Measurements from ENCODE around the gene HAX1. TPM values are rescaled to one million over a fixed set of nuclear protein-coding genes. Genes with fewer than 3 reads are reported as not detected.
"Not testable (repeated sequence)": the region's sequence is repeated elsewhere in the genome, so short reads cannot be mapped to it uniquely, and the experiment has no call there.

Gene HAX1
- 100 to 1,000 TPM; 141 to 142 TPM for total RNA-seq

DNA sequence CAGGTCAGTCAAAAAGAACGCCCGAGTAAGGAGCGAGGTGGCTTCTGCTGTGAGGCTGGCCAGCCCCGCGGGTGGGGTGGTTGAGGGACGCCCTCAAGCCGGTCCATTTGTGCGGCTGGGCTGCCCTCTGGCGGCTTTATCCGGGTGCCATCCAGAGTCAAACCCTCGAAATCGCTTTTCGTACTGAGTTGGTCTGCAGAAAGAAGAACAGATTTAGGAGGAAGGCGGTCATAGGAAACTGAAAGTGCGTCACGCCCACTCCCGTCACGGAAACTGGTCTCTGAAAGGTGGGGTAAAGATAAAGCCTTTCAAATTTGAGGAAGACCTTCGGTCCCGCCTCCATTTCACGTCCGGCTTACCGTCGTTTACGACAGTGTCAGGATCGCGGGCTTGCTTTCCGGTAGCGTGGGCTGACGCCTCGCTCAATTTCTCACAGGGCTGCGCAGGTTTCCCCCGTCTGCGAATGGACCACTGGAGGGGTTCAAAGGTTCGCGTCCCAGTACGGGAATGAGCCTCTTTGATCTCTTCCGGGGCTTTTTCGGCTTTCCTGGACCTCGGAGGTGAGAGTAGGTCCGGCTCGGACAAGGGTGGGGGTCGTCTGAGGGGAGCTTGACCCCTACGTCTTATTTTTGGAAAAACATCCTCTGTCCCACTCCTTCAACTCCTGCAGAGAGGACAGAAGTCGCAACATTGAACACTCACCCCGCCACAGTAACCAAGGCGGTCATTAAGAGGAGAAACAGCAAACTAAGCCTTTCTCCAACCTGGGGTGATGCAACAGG, at the start of gene HAX1:
Gene HAX1, plus strand, starts transcription at position 413 of the 782 bp plus-strand sequence. Its CDS starts 95 bp downstream, at position 508.
- Mint-ChIP-seq H3K4me3 (peak within 1 kb of the TSS; percentile 91), H3K9me3 (no peaks in the 10 kb centered on the region), H3K27me3 (no peaks in the 10 kb centered on the region), H3K27ac (peak within 1 kb of the TSS; percentile 94), H3K4me1 (peaks cover 43% of the 10 kb centered on the region), H3K36me3 (ENCODE audit: low read depth) (peaks cover 67% of the 10 kb centered on the region)
- ChIA-PET POLR2A (interaction anchor here (0.6 to 4.6 kb wide), 18 partner anchors 33 to 327 kb away, joined by 3 to 34 read pairs (median 4); partner anchors contain the start of genes JTB and RPS27), CTCF (interaction anchor here (0.6 to 4.1 kb wide), 20 partner anchors 11 to 861 kb away, joined by 3 to 44 read pairs (median 4); partner anchors contain the start of gene RPS27)
- peak; percentile 98 for DNase-seq

DNA sequence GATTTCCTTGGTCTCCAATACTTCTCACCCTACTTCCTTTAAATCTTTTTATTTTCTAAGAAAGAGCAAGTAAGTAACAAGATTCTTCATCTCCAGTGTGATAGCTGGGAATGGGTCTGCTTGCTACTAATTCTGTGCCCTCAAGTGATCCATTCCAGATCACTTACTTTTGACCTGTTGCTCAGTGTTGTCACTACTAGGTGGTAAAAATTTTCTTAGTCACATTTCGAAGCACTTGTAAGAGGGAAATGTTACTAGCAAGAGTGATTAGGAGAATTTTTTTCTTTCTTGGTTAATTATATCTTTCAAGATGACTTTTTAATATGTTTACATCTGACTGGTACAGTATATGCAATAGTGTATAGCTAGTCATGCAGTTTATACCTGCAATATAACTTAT, 49.5 kb upstream of the HAX1 start:
- H3K4me1 Mint-ChIP-seq, result peaks cover 70% of the 10 kb centered on the region
- H3K4me3 Mint-ChIP-seq, result peak overlapping the region; percentile 54
- ChIA-PET POLR2A (interaction anchor here (1.4 to 8.4 kb wide), 6 partner anchors 22 to 232 kb away, joined by 4 to 72 read pairs (median 17); partner anchors contain the start of gene RPS27), CTCF (interaction anchor here (0.9 to 1.4 kb wide), 7 partner anchors 15 to 236 kb away, joined by 3 to 5 read pairs (median 3); no protein-coding TSS in a partner anchor)
- H3K36me3 Mint-ChIP-seq (ENCODE audit: low read depth), result peaks cover 86% of the 10 kb centered on the region
- DNase-seq, result no peak
- H3K9me3 Mint-ChIP-seq, result peaks cover 6% of the 10 kb centered on the region
- peak overlapping the region; percentile 97 for H3K27ac Mint-ChIP-seq
- no peaks in the 10 kb centered on the region for H3K27me3 Mint-ChIP-seq

DNA sequence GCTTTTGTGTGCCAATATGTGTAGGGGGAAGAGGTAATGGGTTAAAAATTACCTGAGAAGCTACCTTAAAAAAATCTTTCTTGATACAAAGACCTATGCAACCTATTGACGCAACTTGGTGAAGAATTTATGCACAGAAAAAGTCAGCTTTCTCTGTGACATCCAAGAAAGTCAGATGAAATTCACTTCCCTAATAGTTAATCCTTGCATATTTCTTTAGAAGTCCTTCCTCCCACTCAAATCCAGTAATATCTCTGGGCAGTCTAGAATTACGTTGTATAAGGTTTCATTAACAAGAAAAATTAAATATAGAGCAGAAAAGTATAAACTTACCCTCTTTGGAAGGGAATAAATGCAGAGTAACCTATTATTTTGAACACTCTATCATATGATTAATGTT, 48.8 kb upstream of the HAX1 start:
- CTCF ChIA-PET, result interaction anchor here (0.6 to 1.4 kb wide), 5 partner anchors 24 to 1339 kb away, joined by 3 to 5 read pairs (median 4); no protein-coding TSS in a partner anchor
- H3K36me3 Mint-ChIP-seq (ENCODE audit: low read depth), result peaks cover 86% of the 10 kb centered on the region
- no peak overlapping the region for H3K27ac Mint-ChIP-seq

DNA sequence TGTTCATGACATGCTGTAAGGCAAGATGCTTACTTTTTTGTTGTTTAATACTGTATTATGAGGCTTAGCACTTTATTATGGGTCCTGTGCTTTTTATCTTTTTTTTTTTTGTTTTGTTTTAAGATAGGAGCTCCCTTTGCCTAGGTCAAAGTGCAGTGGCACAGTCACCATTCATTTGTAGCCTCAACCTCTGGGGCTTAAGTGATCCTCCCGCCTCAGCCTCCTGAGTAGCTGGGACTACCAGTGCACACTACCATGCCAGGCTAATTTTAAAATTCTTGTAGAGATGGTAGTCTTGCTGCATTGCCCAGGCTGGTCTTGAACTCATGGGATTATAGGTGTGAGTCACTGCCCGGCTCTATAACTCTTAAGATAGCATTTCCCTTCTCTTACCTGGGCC, 47.1 kb upstream of the HAX1 start:
- Mint-ChIP-seq H3K4me3 (no peak overlapping the region), H3K9me3 (peaks cover 6% of the 10 kb centered on the region), H3K27ac (no peak overlapping the region), H3K4me1 (peaks cover 54% of the 10 kb centered on the region), H3K27me3 (no peaks in the 10 kb centered on the region), H3K36me3 (ENCODE audit: low read depth) (peaks cover 83% of the 10 kb centered on the region)
- no peak for DNase-seq
- ChIA-PET POLR2A (interaction anchor here (8.4 kb wide), 1 partner anchor 44 kb away, joined by 72 read pairs; no protein-coding TSS in a partner anchor), CTCF (no interaction called here)

More for the DNA sequence above, 48.8 kb upstream of the HAX1 start:
- H3K9me3 Mint-ChIP-seq, result peaks cover 6% of the 10 kb centered on the region
- peaks cover 63% of the 10 kb centered on the region for H3K4me1 Mint-ChIP-seq
- no peak overlapping the region for H3K4me3 Mint-ChIP-seq
- no peaks in the 10 kb centered on the region for H3K27me3 Mint-ChIP-seq
- DNase-seq, result no peak
- POLR2A ChIA-PET, result interaction anchor here (1.4 to 8.4 kb wide), 4 partner anchors 21 to 233 kb away, joined by 4 to 72 read pairs (median 17); partner anchors contain the start of gene RPS27

DNA sequence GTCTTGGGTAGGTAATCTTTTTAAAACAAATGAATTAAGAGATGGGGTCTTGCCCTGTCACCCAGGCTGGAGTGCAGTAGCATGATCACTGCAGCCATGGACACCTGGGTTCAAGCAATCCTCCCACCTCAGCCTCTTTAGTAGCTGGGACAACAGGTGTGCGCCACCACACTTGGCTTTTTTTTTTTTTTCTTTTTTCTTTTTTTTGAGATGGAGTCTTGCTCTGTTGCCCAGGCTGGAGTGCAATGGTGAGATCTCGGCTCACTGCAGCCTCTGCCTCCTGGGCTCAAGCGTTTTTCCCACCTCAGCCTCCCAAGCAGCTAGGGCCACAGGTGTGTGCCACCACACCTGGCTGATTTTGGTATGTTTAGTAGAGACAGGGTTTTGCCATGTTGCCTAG, 41.3 kb upstream of the HAX1 start:
- H3K27me3 Mint-ChIP-seq, H3K27ac Mint-ChIP-seq, H3K4me1 Mint-ChIP-seq, H3K4me3 Mint-ChIP-seq, DNase-seq, H3K9me3 Mint-ChIP-seq: not testable (repeated sequence)
- CTCF ChIA-PET, result interaction anchor here (0.6 to 1.2 kb wide), 2 partner anchors 22 to 104 kb away, joined by 3 to 5 read pairs; no protein-coding TSS in a partner anchor
- peaks cover 78% of the 10 kb centered on the region for H3K36me3 Mint-ChIP-seq (ENCODE audit: low read depth)
- POLR2A ChIA-PET, result interaction anchor here (0.6 to 3.1 kb wide), 2 partner anchors 10 to 49 kb away, joined by 4 to 13 read pairs; partner anchors contain the start of gene UBAP2L

DNA sequence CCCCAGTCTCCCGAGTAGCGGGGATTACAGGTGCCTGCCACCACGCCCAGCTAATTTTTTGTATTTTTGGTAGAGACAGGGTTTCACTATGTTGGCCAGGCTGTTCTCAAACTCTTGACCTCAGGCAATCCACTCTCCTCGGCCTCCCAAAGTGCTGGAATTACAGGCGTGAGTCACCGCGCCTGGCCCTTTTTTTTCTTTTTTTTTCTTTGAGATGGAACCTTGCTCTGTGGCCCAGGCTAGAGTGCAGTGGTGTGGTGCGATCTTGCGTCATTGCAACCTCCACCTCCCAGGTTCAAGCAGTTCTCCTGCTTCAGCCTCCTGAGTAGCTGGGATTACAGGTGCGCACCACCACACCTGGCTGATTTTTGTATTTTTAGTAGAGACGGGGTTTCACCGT, 39.3 kb upstream of the HAX1 start:
- CTCF ChIA-PET, DNase-seq, H3K27me3 Mint-ChIP-seq, H3K9me3 Mint-ChIP-seq, POLR2A ChIA-PET, H3K4me1 Mint-ChIP-seq, H3K4me3 Mint-ChIP-seq, H3K27ac Mint-ChIP-seq: not testable (repeated sequence)
- peaks cover 78% of the 10 kb centered on the region for H3K36me3 Mint-ChIP-seq (ENCODE audit: low read depth)

DNA sequence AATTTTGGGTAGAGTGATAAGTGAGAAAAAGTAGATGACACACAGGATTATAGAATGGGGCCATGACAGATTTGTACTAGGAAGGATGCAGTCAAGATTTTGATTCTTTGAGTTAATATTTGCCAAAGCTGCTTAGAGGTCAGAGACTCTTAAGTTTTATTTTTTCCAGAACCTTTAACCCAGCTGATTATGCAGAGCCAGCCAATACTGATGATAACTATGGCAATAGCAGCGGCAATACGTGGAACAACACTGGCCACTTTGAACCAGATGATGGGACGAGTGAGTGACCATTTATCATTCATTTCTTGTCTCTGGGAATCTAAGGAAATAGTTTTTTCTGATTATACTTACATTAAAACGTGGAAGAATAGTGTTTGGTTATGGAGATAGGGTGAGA, 35.6 kb upstream of the HAX1 start:
- no peak overlapping the region for H3K4me3 Mint-ChIP-seq
- H3K9me3 Mint-ChIP-seq, result no peaks in the 10 kb centered on the region
- DNase-seq, result no peak
- H3K4me1 Mint-ChIP-seq, result peaks cover 27% of the 10 kb centered on the region
- H3K27me3 Mint-ChIP-seq, result no peaks in the 10 kb centered on the region
- CTCF ChIA-PET, result no interaction called here
- POLR2A ChIA-PET, result interaction anchor here (1.7 kb wide), 1 partner anchor 15 kb away, joined by 4 read pairs; no protein-coding TSS in a partner anchor
- no peak overlapping the region for H3K27ac Mint-ChIP-seq
- peaks cover 78% of the 10 kb centered on the region for H3K36me3 Mint-ChIP-seq (ENCODE audit: low read depth)

DNA sequence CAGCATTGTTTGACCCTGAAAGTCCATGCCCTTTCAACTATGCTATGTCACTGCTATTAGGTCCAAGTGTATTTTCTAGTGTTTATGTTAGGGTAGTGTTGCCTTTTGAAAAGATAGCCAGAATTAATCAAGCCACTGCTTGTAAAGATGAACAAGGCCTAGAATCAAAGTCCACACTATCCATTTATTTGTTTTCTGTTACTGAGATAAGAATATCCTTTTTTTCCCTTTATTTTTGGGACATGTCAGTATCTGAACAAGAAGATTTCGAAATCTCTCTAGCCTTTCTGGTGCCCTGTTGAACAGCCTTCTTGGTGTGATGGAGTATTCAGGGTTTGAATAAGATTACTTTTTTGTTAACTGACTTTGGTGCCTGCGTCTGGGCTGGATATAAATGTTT, 35.0 kb upstream of the HAX1 start:
- Mint-ChIP-seq H3K36me3 (ENCODE audit: low read depth) (peaks cover 78% of the 10 kb centered on the region), H3K4me3 (no peak overlapping the region), H3K27me3 (no peaks in the 10 kb centered on the region), H3K4me1 (peaks cover 32% of the 10 kb centered on the region), H3K27ac (no peak overlapping the region), H3K9me3 (no peaks in the 10 kb centered on the region)
- DNase-seq, result no peak
- ChIA-PET CTCF (interaction anchor here (1.4 kb wide), 1 partner anchor 15 kb away, joined by 3 read pairs; no protein-coding TSS in a partner anchor), POLR2A (interaction anchor here (1.7 kb wide), 1 partner anchor 16 kb away, joined by 4 read pairs; no protein-coding TSS in a partner anchor)

DNA sequence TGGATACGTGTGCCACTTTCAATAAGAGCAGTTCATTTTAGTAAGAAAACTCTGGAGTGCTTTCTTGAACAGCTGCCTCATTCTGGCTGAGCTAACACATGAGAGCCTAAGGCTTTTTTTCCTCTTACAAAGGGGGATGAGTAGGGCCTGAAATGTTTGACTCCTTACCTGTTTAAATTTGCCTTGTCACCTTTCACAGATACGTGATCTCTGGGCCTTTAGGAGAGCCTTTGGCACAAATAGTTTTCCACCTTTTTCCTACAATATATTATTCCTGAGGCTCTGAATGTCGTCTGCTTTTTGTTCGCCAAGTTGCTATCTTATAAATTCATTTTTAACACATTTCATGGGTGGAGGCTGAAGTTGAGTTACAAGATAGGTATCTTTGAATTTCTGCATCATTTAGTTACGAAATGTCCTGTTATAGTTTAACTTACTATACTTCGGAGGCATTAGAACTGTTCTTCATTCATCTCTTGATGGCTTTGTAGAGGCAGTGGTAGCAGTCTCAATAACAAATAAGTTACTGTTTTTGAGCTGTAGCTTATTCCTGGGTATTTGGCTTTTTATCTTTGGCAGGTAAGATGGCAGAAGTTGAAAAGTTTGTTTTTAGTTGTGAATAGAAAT, 34.4 kb upstream of the HAX1 start:
- no peak for DNase-seq
- ChIA-PET POLR2A (interaction anchor here (0.7 to 1.7 kb wide), 2 partner anchors 9 to 16 kb away, joined by 4 read pairs; no protein-coding TSS in a partner anchor), CTCF (interaction anchor here (0.9 to 1.4 kb wide), 2 partner anchors 11 to 15 kb away, joined by 3 read pairs; no protein-coding TSS in a partner anchor)
- Mint-ChIP-seq H3K4me1 (peaks cover 32% of the 10 kb centered on the region), H3K27ac (no peak overlapping the region), H3K4me3 (no peak overlapping the region), H3K27me3 (no peaks in the 10 kb centered on the region), H3K9me3 (no peaks in the 10 kb centered on the region), H3K36me3 (ENCODE audit: low read depth) (peaks cover 83% of the 10 kb centered on the region)

DNA sequence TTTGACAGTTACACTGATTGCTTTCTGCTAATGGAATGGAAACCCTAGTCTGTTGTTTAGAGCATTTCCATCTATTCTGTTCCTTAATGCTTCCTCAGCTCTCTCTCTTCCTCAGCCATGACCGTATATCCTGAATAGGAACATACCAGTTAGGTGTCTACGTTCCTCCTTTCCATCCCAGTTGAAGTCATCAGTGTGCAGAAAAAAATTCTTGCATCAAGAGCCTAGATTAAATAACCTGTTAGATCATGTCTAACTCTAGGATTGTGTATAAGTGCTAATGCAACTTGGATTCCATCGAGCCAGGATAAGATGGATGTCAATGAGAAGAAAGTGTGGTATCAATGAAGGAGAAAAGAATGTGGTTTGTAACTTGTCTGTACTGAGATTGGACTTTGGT, 32.9 kb upstream of the HAX1 start:
- Mint-ChIP-seq H3K27ac (no peak overlapping the region), H3K4me3 (no peak overlapping the region), H3K36me3 (ENCODE audit: low read depth) (peaks cover 86% of the 10 kb centered on the region), H3K9me3 (no peaks in the 10 kb centered on the region), H3K27me3 (no peaks in the 10 kb centered on the region), H3K4me1 (peaks cover 32% of the 10 kb centered on the region)
- ChIA-PET CTCF (no interaction called here), POLR2A (no interaction called here)
- DNase-seq, result no peak

DNA sequence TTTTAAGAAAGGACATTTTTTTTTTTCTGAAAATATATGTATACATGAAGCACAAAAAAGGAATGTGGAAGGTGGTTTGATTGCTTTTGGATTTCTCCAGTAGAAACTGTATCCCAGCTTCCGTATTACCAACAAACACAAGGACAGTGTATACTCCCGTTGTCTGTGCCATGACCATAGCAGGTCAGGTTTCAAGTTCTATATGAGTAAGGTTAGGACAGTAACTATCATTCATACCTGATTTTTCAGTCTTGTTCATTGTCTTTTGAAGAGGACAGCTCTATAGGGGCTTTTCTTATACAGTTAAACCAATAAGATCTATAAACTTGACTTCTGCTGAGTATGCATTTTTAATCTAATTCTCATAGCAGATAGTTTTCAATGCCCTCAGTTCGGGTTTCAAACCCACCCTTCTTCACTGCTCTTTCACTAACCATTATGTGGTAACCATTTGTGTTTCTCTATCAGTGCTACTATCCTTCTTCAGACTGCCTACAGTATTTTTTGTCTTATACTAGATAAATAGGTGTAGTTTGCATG, 32.1 kb upstream of the HAX1 start:
- Mint-ChIP-seq H3K27me3 (no peaks in the 10 kb centered on the region), H3K4me3 (no peak overlapping the region), H3K36me3 (ENCODE audit: low read depth) (peaks cover 86% of the 10 kb centered on the region), H3K9me3 (no peaks in the 10 kb centered on the region), H3K27ac (no peak overlapping the region), H3K4me1 (peaks cover 32% of the 10 kb centered on the region)
- DNase-seq, result no peak
- ChIA-PET CTCF (no interaction called here), POLR2A (no interaction called here)

DNA sequence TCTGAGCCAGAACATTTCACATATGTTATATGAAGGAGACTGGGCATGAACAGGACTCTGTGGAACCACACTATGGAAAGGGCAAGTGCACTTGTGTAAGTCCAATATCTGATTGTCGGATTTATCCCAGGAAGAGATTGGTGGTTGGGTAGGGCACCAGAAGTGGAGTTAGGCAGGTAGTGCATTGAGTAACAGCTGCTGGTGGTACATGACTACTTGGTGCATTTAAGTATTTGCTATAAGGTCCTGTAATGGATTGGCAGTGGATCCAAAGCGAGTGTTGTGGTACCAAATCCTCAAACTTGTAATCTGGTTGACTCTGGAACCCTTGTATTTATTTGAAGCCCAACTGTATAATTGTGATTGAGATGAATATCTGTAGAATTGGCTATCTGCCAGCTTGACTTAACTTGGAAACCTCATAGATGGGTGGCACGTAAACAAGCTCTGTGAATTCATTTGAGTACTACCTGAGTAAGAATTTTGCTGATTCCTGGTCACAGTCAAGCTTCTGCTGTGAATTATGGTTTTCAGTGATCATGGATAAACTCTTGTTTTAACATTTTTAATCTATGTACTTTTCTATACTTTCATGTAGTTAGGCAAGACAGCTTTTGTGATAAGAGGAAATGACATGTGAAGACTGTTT, 30.6 kb upstream of the HAX1 start:
- Mint-ChIP-seq H3K4me3 (no peak overlapping the region), H3K36me3 (ENCODE audit: low read depth) (peaks cover 85% of the 10 kb centered on the region)

More for the DNA sequence above, 30.6 kb upstream of the HAX1 start:
- ChIA-PET POLR2A (no interaction called here), CTCF (no interaction called here)
- no peaks in the 10 kb centered on the region for H3K27me3 Mint-ChIP-seq
- no peaks in the 10 kb centered on the region for H3K9me3 Mint-ChIP-seq
- H3K27ac Mint-ChIP-seq, result peak overlapping the region; percentile 45
- DNase-seq, result no peak
- peaks cover 32% of the 10 kb centered on the region for H3K4me1 Mint-ChIP-seq

Data from activated CD4-positive, alpha-beta memory T cell treated with anti-CD3 and anti-CD28 coated beads, Interleukin-2, amount 10 ng/mL, durations not matched to agents 7 days and 5 days (primary cell).